ENCODE data around the gene SEMA4D.

The SEMA4D gene

GRCh38 chr9:89358985-89359384, 138.9 kb downstream of the SEMA4D start:
- peak; percentile 30 for DNase-seq (ENCODE audit: low read depth)
- no peak overlapping the region for H3K4me3 ChIP-seq (ENCODE audit: low read depth, low read length)
- TF ChIP-seq CTCF (conservative IDR thresholded peaks at IDR 0.05; ENCODE audit: low read depth, low read length): no peak

- no peak for TF ChIP-seq CTCF (conservative IDR thresholded peaks at IDR 0.05; ENCODE audit: low read depth, low read length)
Observed at GRCh38 chr9:89358376-89358916, 139.5 kb downstream of the SEMA4D start.

GRCh38 chr9:89357331-89358197, 140.3 kb downstream of the SEMA4D start:
- no peak for TF ChIP-seq CTCF (conservative IDR thresholded peaks at IDR 0.05; ENCODE audit: low read depth, low read length)
- no peak for DNase-seq (ENCODE audit: low read depth)
- no peak overlapping the region for H3K4me3 ChIP-seq (ENCODE audit: low read depth, low read length)

More at GRCh38 chr9:89358376-89358916, 139.5 kb downstream of the SEMA4D start:
- H3K4me3 ChIP-seq (ENCODE audit: low read depth, low read length): no peak overlapping the region
- DNase-seq (ENCODE audit: low read depth): no peak

- no peak for TF ChIP-seq CTCF (conservative IDR thresholded peaks at IDR 0.05; ENCODE audit: low read depth, low read length)
- DNase-seq (ENCODE audit: low read depth): no peak
- H3K4me3 ChIP-seq (ENCODE audit: low read depth, low read length): no peak overlapping the region
Observed at GRCh38 chr9:89356782-89357181, 141.1 kb downstream of the SEMA4D start.

- H3K4me3 ChIP-seq (ENCODE audit: low read depth, low read length): no peak overlapping the region
- no peak for TF ChIP-seq CTCF (conservative IDR thresholded peaks at IDR 0.05; ENCODE audit: low read depth, low read length)
- DNase-seq (ENCODE audit: low read depth): no peak
Observed at GRCh38 chr9:89354471-89354870, 143.4 kb downstream of the SEMA4D start.

- DNase-seq (ENCODE audit: low read depth): peak; percentile 6
- no peak overlapping the region for H3K4me3 ChIP-seq (ENCODE audit: low read depth, low read length)
- no peak for TF ChIP-seq CTCF (conservative IDR thresholded peaks at IDR 0.05; ENCODE audit: low read depth, low read length)
Observed at GRCh38 chr9:89353989-89354388, 143.9 kb downstream of the SEMA4D start.

Measured in choroid plexus epithelial cell (primary cell).